ENCODE results near the gene CCL21.
"Not testable (repeated sequence)": the region's sequence is repeated elsewhere in the genome, so short reads cannot be mapped to it uniquely, and the experiment has no call there.

The CCL21 gene

GRCh38 chr9:34710023-34710422 lies at the start of gene CCL21:
CCL21 (minus strand) TSS chr9:34710136; CDS start chr9:34710066, 70 bp downstream.
- H3K4me3 ChIP-seq (ENCODE audit: low read depth, low read length) = no peak within 1 kb of the TSS
- no peak for TF ChIP-seq CTCF (IDR thresholded peaks at IDR 0.05; ENCODE audit: low read depth, low read length)

GRCh38 chr9:34759432-34760134 lies 49.6 kb upstream of the CCL21 start:
- no peak for TF ChIP-seq CTCF (IDR thresholded peaks at IDR 0.05; ENCODE audit: low read depth, low read length)
- H3K4me3 ChIP-seq (ENCODE audit: low read depth, low read length) = no peak overlapping the region

GRCh38 chr9:34750320-34750719 lies 40.4 kb upstream of the CCL21 start:
- H3K4me3 ChIP-seq (ENCODE audit: low read depth, low read length) = not testable (repeated sequence)

- H3K4me3 ChIP-seq (ENCODE audit: low read depth, low read length) = no peak overlapping the region
- no peak for TF ChIP-seq CTCF (IDR thresholded peaks at IDR 0.05; ENCODE audit: low read depth, low read length)
These were observed 36.6 kb upstream of the CCL21 start for GRCh38 chr9:34746526-34746925.

GRCh38 chr9:34744295-34745221 lies 34.6 kb upstream of the CCL21 start:
- TF ChIP-seq CTCF (IDR thresholded peaks at IDR 0.05; ENCODE audit: low read depth, low read length) = no peak
- no peak overlapping the region for H3K4me3 ChIP-seq (ENCODE audit: low read depth, low read length)

- no peak overlapping the region for H3K4me3 ChIP-seq (ENCODE audit: low read depth, low read length)
- TF ChIP-seq CTCF (IDR thresholded peaks at IDR 0.05; ENCODE audit: low read depth, low read length) = no peak
These were observed 32.8 kb upstream of the CCL21 start for GRCh38 chr9:34742710-34743109.

- no peak overlapping the region for H3K4me3 ChIP-seq (ENCODE audit: low read depth, low read length)
- TF ChIP-seq CTCF (IDR thresholded peaks at IDR 0.05; ENCODE audit: low read depth, low read length) = no peak
These were observed 31.7 kb upstream of the CCL21 start for GRCh38 chr9:34741628-34742027.

- H3K4me3 ChIP-seq (ENCODE audit: low read depth, low read length) = not testable (repeated sequence)
These were observed 30.2 kb upstream of the CCL21 start for GRCh38 chr9:34740176-34740575.

Measured in WI38 (cell line).